Measurements from ENCODE around the gene INSM2. TPM values are rescaled to one million over a fixed set of nuclear protein-coding genes. Genes with fewer than 3 reads are reported as not detected.

The INSM2 gene
- total and polyA plus RNA-seq, 2 experiments from 2014 or later: not detected

DNA sequence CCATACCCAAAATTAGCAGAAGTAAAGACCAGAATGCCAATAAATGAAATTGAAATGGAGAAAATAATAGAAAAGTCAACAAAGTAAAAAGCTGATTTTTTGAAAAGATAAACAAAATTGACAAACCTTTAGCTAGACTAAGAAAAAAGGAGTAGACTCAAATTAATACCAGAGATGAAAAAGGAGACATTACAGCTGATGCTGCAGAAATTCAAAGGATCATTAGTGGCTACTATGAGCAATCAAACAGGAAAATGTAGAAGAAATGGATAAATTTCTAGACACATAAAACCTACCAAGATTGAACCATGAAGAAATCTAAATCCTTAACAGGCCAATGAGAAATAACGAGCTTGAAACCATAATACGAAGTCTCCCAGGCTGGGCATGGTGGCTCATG is 34.8 kb upstream of the INSM2 start:
- H3K4me1 ChIP-seq (ENCODE audit: insufficient read depth): no peaks in the 10 kb centered on the region
- no peak overlapping the region for H3K4me2 ChIP-seq
- TF ChIP-seq, protein P1, sequence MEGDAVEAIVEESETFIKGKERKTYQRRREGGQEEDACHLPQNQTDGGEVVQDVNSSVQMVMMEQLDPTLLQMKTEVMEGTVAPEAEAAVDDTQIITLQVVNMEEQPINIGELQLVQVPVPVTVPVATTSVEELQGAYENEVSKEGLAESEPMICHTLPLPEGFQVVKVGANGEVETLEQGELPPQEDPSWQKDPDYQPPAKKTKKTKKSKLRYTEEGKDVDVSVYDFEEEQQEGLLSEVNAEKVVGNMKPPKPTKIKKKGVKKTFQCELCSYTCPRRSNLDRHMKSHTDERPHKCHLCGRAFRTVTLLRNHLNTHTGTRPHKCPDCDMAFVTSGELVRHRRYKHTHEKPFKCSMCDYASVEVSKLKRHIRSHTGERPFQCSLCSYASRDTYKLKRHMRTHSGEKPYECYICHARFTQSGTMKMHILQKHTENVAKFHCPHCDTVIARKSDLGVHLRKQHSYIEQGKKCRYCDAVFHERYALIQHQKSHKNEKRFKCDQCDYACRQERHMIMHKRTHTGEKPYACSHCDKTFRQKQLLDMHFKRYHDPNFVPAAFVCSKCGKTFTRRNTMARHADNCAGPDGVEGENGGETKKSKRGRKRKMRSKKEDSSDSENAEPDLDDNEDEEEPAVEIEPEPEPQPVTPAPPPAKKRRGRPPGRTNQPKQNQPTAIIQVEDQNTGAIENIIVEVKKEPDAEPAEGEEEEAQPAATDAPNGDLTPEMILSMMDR (IDR thresholded peaks at IDR 0.05; ENCODE audit: poor library complexity): no peak
- TF ChIP-seq EZH2phosphoT487 (IDR thresholded peaks at IDR 0.05; ENCODE audit: low read depth, severe bottlenecking, unreplicated experiment): no peak
- no peak for TF ChIP-seq EZH2 (IDR thresholded peaks at IDR 0.05; ENCODE audit: borderline replicate concordance)
- H3K9me2 ChIP-seq (replicated peaks; ENCODE audit: insufficient read depth): no peaks in the 10 kb centered on the region
- H3K36me3 ChIP-seq (replicated peaks; ENCODE audit: insufficient read depth, low read depth): no peaks in the 10 kb centered on the region
- no peaks in the 10 kb centered on the region for H3K9me3 ChIP-seq (ENCODE audit: low read depth)
- DNase-seq (ENCODE audit: low spot score): no peak
- WGBS (ENCODE audit: low lambda C conversion rate, missing lambda C conversion rate): 80% methylated on average over 2 of the region's 2 CpGs
- no peak overlapping the region for H3K4me3 ChIP-seq
- no peak overlapping the region for H3K27ac ChIP-seq
- no peaks in the 10 kb centered on the region for H4K20me1 ChIP-seq (ENCODE audit: insufficient read depth, poor library complexity, severe bottlenecking)
- H3K79me2 ChIP-seq: no peaks in the 10 kb centered on the region
- no peak overlapping the region for H2AFZ ChIP-seq
- no peaks in the 10 kb centered on the region for H3K27me3 ChIP-seq

DNA sequence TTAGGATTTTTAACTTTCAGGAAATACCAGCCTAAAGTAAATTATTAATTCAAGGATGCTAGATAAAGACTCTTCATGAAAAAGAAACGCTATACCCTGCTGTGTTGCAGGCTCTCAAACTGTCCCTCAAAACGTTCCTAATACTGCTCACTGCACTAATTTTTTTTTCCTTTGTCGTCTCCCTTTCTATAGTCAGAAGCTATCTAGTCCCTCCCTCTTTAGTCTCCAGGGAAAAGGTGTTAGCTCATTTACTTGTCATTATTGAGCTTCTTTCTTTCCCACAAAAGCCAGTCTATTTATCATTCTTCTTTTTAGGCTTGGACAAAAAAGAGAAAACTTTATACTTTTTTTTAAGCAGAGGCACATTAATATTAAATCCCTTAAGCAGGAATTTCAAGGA is 30.3 kb upstream of the INSM2 start:
- H3K36me3 ChIP-seq (replicated peaks; ENCODE audit: insufficient read depth, low read depth): no peaks in the 10 kb centered on the region
- DNase-seq (ENCODE audit: low spot score): no peak
- H4K20me1 ChIP-seq (ENCODE audit: insufficient read depth, poor library complexity, severe bottlenecking): no peaks in the 10 kb centered on the region
- H3K4me3 ChIP-seq: no peak overlapping the region
- 34% methylated on average over 3 of the region's 3 CpGs for WGBS (ENCODE audit: low lambda C conversion rate, missing lambda C conversion rate)
- H3K27me3 ChIP-seq: no peaks in the 10 kb centered on the region
- H3K9me3 ChIP-seq (ENCODE audit: low read depth): no peaks in the 10 kb centered on the region
- TF ChIP-seq EZH2phosphoT487 (IDR thresholded peaks at IDR 0.05; ENCODE audit: low read depth, severe bottlenecking, unreplicated experiment) (no peak), EZH2 (IDR thresholded peaks at IDR 0.05; ENCODE audit: borderline replicate concordance) (no peak)
- TF ChIP-seq, protein P1 (IDR thresholded peaks at IDR 0.05; ENCODE audit: poor library complexity): no peak
- no peak overlapping the region for H3K27ac ChIP-seq
- no peaks in the 10 kb centered on the region for H3K4me1 ChIP-seq (ENCODE audit: insufficient read depth)
- no peak overlapping the region for H3K4me2 ChIP-seq
- H2AFZ ChIP-seq: no peak overlapping the region
- H3K79me2 ChIP-seq: no peaks in the 10 kb centered on the region
- no peaks in the 10 kb centered on the region for H3K9me2 ChIP-seq (replicated peaks; ENCODE audit: insufficient read depth)

DNA sequence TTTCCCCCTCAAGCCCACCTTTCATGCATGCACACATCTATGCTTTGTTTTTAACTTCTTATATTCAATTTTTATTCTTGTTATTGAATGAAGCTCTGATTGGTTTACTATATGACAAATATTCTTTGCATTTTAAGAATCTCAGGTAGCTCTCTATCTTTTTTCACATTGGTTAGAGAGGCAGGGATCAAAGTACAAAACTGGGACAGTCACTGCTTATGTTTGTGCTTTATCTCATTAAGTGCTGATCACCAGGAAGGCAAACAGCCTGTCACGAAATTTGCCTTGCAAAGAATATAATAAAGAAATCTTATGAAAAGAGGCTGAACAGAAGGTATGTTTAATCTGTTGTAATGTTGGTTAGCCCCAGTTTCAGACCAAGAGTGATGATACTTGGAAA is 29.7 kb upstream of the INSM2 start:
- Histone ChIP-seq H3K27me3 (no peaks in the 10 kb centered on the region), H3K4me2 (no peak overlapping the region), H3K27ac (peak overlapping the region; percentile 24), H3K4me3 (no peak overlapping the region), H4K20me1 (ENCODE audit: insufficient read depth, poor library complexity, severe bottlenecking) (no peaks in the 10 kb centered on the region), H3K4me1 (ENCODE audit: insufficient read depth) (no peaks in the 10 kb centered on the region), H3K79me2 (no peaks in the 10 kb centered on the region), H2AFZ (no peak overlapping the region), H3K36me3 (replicated peaks; ENCODE audit: insufficient read depth, low read depth) (no peaks in the 10 kb centered on the region), H3K9me3 (ENCODE audit: low read depth) (no peaks in the 10 kb centered on the region), H3K9me2 (replicated peaks; ENCODE audit: insufficient read depth) (no peaks in the 10 kb centered on the region)
- peak; percentile 15 for DNase-seq (ENCODE audit: low spot score)
- 30% methylated on average over 1 of the region's 1 CpG for WGBS (ENCODE audit: low lambda C conversion rate, missing lambda C conversion rate)
- TF ChIP-seq, protein P1 (IDR thresholded peaks at IDR 0.05; ENCODE audit: poor library complexity): no peak
- TF ChIP-seq EZH2 (IDR thresholded peaks at IDR 0.05; ENCODE audit: borderline replicate concordance) (no peak), EZH2phosphoT487 (IDR thresholded peaks at IDR 0.05; ENCODE audit: low read depth, severe bottlenecking, unreplicated experiment) (no peak)

DNA sequence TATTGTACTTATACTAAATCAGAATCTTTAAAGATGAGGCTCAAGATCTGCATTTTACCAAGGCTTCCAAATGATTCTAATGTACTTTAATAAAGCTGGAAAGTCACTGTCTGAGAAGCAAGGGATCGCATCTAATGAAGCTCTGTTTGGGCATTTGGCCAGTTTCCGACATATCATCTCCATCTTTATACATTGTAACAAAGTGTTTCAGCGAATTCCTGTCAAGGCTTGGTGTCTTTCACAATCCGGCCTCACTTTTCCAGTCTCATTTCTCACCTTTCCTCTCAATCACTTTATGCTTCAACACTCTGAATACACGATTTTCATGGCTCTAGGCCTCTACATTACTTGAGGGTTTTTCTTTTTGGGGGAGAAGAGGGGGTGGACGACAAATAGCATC is 27.5 kb upstream of the INSM2 start:
- Histone ChIP-seq H3K9me2 (replicated peaks; ENCODE audit: insufficient read depth) (no peaks in the 10 kb centered on the region), H3K79me2 (no peaks in the 10 kb centered on the region), H3K36me3 (replicated peaks; ENCODE audit: insufficient read depth, low read depth) (no peaks in the 10 kb centered on the region), H3K27ac (no peak overlapping the region), H3K4me2 (no peak overlapping the region), H4K20me1 (ENCODE audit: insufficient read depth, poor library complexity, severe bottlenecking) (no peaks in the 10 kb centered on the region), H2AFZ (no peak overlapping the region), H3K4me3 (no peak overlapping the region), H3K9me3 (ENCODE audit: low read depth) (no peaks in the 10 kb centered on the region), H3K4me1 (ENCODE audit: insufficient read depth) (no peaks in the 10 kb centered on the region), H3K27me3 (no peaks in the 10 kb centered on the region)
- WGBS (ENCODE audit: low lambda C conversion rate, missing lambda C conversion rate): 86% methylated on average over 6 of the region's 6 CpGs
- TF ChIP-seq EZH2phosphoT487 (IDR thresholded peaks at IDR 0.05; ENCODE audit: low read depth, severe bottlenecking, unreplicated experiment): no peak
- TF ChIP-seq EZH2 (IDR thresholded peaks at IDR 0.05; ENCODE audit: borderline replicate concordance): no peak
- TF ChIP-seq, protein P1 (IDR thresholded peaks at IDR 0.05; ENCODE audit: poor library complexity): no peak
- DNase-seq (ENCODE audit: low spot score): no peak
